Osteoblast (primary cell): ENCODE measurements around the gene SUSD4. TPM values are rescaled to one million over a fixed set of nuclear protein-coding genes. Genes with fewer than 3 reads are reported as not detected.

Source experiments
- DNase-seq: peaks from one replicate; pipeline ENCODE4 v3.0.0; 2011; ENCODE audit warnings: low spot score, mixed read lengths; ENCODE audit not compliant: insufficient read length; ENCODE audit errors: missing footprints
- H2AFZ ChIP-seq: 2 replicates; pipeline ENCODE4 v1.6.0; 2011; ENCODE audit warnings: mild to moderate bottlenecking, low read length
- H3K27ac ChIP-seq: 2 replicates; pipeline ENCODE4 v1.5.1; 2011; ENCODE audit warnings: mild to moderate bottlenecking, low read depth, low read length, moderate library complexity
- H3K27me3 ChIP-seq: 2 replicates; pipeline ENCODE4 v1.6.0; 2012; ENCODE audit warnings: mild to moderate bottlenecking, control low read depth, inconsistent platforms, low read length, moderate library complexity; ENCODE audit not compliant: insufficient read depth
- H3K36me3 ChIP-seq: 2 replicates; pipeline ENCODE4 v1.5.1; 2011; ENCODE audit warnings: mild to moderate bottlenecking, low read length, control low read depth, moderate library complexity; ENCODE audit not compliant: insufficient read depth
- H3K4me1 ChIP-seq: 2 replicates; pipeline ENCODE4 v1.5.1; 2011; ENCODE audit warnings: mild to moderate bottlenecking, low read length, control low read depth, moderate library complexity; ENCODE audit not compliant: insufficient read depth
- H3K4me2 ChIP-seq: 2 replicates; pipeline ENCODE4 v1.6.0; 2011; ENCODE audit warnings: mild to moderate bottlenecking, low read length; ENCODE audit not compliant: insufficient read depth
- H3K4me3 ChIP-seq: fragments of 200-600 bp; sonication (generic); 3 replicates; pipeline ENCODE4 v1.5.1; 2012; ENCODE audit warnings: mild to moderate bottlenecking, low read length, inconsistent platforms; ENCODE audit not compliant: insufficient read depth
- H3K79me2 ChIP-seq: 2 replicates; pipeline ENCODE4 v1.6.0; 2012; ENCODE audit warnings: mild to moderate bottlenecking, low read length, control low read depth, inconsistent platforms; ENCODE audit not compliant: insufficient read depth
- H3K9me3 ChIP-seq: 2 replicates; pipeline ENCODE4 v1.5.1; 2011; ENCODE audit warnings: low read depth, low read length, control low read depth
- H4K20me1 ChIP-seq: 2 replicates; pipeline ENCODE4 v1.6.0; 2012; ENCODE audit warnings: mild to moderate bottlenecking, low read length, control low read depth; ENCODE audit not compliant: insufficient read depth
- CTCF ChIP-seq: IDR thresholded peaks from 2 replicates; pipeline ENCODE4 v1.5.1; 2011; ENCODE audit warnings: mild to moderate bottlenecking, low read depth, low read length, moderate library complexity; ENCODE audit errors: extremely low read depth
- total RNA-seq: library from RNA; depleted of rRNA; stranded (reverse); fragments of >200 nt; gene quantifications from 2 replicates; pipeline ENCODE4 v1.2.3, GENCODE V29; 2012

Gene SUSD4
- total RNA-seq, 1 donor = not detected

GRCh38 chr1:223199094-223199647 is 164.8 kb downstream of the SUSD4 start:
- Histone ChIP-seq H2AFZ (no peak overlapping the region), H3K4me1 (no peaks in the 10 kb centered on the region), H3K79me2 (no peaks in the 10 kb centered on the region), H3K36me3 (no peaks in the 10 kb centered on the region), H3K4me2 (no peak overlapping the region), H3K27me3 (peaks cover 7% of the 10 kb centered on the region), H3K4me3 (no peak overlapping the region), H3K9me3 (no peaks in the 10 kb centered on the region), H4K20me1 (no peaks in the 10 kb centered on the region), H3K27ac (no peak overlapping the region)
- no peak for DNase-seq
- TF ChIP-seq CTCF = no peak

- Histone ChIP-seq H2AFZ (no peak overlapping the region), H3K4me2 (no peak overlapping the region), H3K9me3 (no peaks in the 10 kb centered on the region), H3K4me3 (no peak overlapping the region), H3K36me3 (no peaks in the 10 kb centered on the region), H3K4me1 (no peaks in the 10 kb centered on the region), H4K20me1 (no peaks in the 10 kb centered on the region), H3K79me2 (no peaks in the 10 kb centered on the region), H3K27me3 (peaks cover 7% of the 10 kb centered on the region), H3K27ac (no peak overlapping the region)
- no peak for TF ChIP-seq CTCF
- no peak for DNase-seq
Measured at GRCh38 chr1:223198628-223198965, 165.4 kb downstream of the SUSD4 start.

GRCh38 chr1:223197923-223198627 is 165.9 kb downstream of the SUSD4 start:
- no peaks in the 10 kb centered on the region for H3K79me2 ChIP-seq
- no peak for DNase-seq
- peaks cover 5% of the 10 kb centered on the region for H3K27me3 ChIP-seq
- no peaks in the 10 kb centered on the region for H4K20me1 ChIP-seq
- no peak overlapping the region for H3K4me3 ChIP-seq
- no peaks in the 10 kb centered on the region for H3K36me3 ChIP-seq
- TF ChIP-seq CTCF = no peak
- H3K9me3 ChIP-seq = no peaks in the 10 kb centered on the region
- no peaks in the 10 kb centered on the region for H3K4me1 ChIP-seq
- H3K27ac ChIP-seq = no peak overlapping the region
- H2AFZ ChIP-seq = no peak overlapping the region
- no peak overlapping the region for H3K4me2 ChIP-seq

GRCh38 chr1:223189903-223190724 is 173.9 kb downstream of the SUSD4 start:
- Histone ChIP-seq H3K27me3 (peaks cover 15% of the 10 kb centered on the region), H3K27ac (peak overlapping the region; percentile 40), H3K36me3 (no peaks in the 10 kb centered on the region), H3K4me3 (no peak overlapping the region), H4K20me1 (no peaks in the 10 kb centered on the region), H3K79me2 (no peaks in the 10 kb centered on the region), H3K9me3 (no peaks in the 10 kb centered on the region), H3K4me2 (peak overlapping the region; percentile 41), H2AFZ (no peak overlapping the region), H3K4me1 (peaks cover 12% of the 10 kb centered on the region)
- TF ChIP-seq CTCF = no peak
- peak; percentile 93 for DNase-seq
